Measurements from ENCODE around the gene KCND1. TPM values are rescaled to one million over a fixed set of nuclear protein-coding genes. Genes with fewer than 3 reads are reported as not detected.

Gene KCND1
- total and polyA plus RNA-seq, 10 of the 15 experiments (the other 5 are each of a cell fraction or from before 2014, with no cell fraction given), result 0.02 to 1.0 (median 0.39) TPM

DNA sequence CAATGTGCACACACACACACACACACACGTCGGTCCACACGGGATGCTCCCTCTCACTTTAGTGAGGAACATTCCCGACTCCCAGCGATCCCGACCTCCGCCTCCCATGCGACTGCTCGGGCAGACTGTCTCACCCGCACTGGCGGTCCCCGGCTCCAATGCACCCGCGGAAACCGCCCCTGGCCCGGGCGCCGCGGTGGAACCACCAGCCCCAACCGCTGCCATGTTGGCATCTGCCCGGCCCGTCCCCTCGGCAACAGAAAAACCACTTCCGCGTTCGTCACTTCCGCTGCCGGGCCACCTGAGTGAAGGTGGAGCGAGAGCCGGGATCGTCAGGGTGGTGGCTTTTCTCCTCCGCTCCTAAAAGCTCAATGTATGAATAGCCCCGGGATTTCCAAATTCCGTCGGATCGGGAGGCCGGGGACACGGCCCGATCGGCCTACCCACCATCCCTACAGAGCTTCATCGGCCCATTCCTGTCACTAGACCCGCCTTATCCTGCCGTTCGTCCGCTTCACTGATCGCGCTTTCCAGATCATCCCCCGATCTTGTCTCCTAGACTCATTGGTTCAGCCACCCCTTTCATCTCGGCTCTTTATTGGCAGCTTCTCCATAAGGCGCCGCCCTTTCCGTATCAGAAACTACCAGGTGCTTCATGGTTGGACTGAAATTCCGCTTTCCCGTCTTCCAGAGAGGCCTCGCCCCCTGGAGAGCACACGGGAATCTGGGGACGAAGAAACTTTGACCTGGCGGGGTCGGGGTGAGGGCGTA is 60.0 kb downstream of the KCND1 start, which contains the start of gene SLC35A2 (continued):
- TF ChIP-seq ZNF622 (IDR thresholded peaks at IDR 0.05), result no peak
- TF ChIP-seq SUZ12 (IDR thresholded peaks at IDR 0.05; ENCODE audit: unreplicated experiment), result no peak
- TF ChIP-seq FOS (IDR thresholded peaks at IDR 0.05; ENCODE audit: borderline replicate concordance, extremely low read depth, insufficient read length), result no peak
- TF ChIP-seq, protein P1, sequence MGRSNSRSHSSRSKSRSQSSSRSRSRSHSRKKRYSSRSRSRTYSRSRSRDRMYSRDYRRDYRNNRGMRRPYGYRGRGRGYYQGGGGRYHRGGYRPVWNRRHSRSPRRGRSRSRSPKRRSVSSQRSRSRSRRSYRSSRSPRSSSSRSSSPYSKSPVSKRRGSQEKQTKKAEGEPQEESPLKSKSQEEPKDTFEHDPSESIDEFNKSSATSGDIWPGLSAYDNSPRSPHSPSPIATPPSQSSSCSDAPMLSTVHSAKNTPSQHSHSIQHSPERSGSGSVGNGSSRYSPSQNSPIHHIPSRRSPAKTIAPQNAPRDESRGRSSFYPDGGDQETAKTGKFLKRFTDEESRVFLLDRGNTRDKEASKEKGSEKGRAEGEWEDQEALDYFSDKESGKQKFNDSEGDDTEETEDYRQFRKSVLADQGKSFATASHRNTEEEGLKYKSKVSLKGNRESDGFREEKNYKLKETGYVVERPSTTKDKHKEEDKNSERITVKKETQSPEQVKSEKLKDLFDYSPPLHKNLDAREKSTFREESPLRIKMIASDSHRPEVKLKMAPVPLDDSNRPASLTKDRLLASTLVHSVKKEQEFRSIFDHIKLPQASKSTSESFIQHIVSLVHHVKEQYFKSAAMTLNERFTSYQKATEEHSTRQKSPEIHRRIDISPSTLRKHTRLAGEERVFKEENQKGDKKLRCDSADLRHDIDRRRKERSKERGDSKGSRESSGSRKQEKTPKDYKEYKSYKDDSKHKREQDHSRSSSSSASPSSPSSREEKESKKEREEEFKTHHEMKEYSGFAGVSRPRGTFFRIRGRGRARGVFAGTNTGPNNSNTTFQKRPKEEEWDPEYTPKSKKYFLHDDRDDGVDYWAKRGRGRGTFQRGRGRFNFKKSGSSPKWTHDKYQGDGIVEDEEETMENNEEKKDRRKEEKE (IDR thresholded peaks at IDR 0.05), result 0 out of 2 replicates have a peak, but pooled peaks have one; percentile 4
- TF ChIP-seq, protein P2, sequence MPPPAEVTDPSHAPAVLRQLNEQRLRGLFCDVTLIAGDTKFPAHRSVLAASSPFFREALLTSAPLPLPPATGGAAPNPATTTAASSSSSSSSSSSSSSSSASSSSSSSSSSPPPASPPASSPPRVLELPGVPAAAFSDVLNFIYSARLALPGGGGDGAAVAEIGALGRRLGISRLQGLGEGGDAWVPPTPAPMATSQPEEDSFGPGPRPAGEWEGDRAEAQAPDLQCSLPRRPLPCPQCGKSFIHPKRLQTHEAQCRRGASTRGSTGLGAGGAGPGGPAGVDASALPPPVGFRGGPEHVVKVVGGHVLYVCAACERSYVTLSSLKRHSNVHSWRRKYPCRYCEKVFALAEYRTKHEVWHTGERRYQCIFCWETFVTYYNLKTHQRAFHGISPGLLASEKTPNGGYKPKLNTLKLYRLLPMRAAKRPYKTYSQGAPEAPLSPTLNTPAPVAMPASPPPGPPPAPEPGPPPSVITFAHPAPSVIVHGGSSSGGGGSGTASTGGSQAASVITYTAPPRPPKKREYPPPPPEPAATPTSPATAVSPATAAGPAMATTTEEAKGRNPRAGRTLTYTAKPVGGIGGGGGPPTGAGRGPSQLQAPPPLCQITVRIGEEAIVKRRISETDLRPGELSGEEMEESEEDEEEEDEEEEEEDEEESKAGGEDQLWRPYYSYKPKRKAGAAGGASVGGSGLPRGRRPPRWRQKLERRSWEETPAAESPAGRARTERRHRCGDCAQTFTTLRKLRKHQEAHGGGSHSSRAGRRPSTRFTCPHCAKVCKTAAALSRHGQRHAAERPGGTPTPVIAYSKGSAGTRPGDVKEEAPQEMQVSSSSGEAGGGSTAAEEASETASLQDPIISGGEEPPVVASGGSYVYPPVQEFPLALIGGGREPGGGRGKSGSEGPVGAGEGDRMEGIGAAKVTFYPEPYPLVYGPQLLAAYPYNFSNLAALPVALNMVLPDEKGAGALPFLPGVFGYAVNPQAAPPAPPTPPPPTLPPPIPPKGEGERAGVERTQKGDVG (CRISPR knock-in tag; IDR thresholded peaks at IDR 0.05), result no peak
- TF ChIP-seq, protein P3, sequence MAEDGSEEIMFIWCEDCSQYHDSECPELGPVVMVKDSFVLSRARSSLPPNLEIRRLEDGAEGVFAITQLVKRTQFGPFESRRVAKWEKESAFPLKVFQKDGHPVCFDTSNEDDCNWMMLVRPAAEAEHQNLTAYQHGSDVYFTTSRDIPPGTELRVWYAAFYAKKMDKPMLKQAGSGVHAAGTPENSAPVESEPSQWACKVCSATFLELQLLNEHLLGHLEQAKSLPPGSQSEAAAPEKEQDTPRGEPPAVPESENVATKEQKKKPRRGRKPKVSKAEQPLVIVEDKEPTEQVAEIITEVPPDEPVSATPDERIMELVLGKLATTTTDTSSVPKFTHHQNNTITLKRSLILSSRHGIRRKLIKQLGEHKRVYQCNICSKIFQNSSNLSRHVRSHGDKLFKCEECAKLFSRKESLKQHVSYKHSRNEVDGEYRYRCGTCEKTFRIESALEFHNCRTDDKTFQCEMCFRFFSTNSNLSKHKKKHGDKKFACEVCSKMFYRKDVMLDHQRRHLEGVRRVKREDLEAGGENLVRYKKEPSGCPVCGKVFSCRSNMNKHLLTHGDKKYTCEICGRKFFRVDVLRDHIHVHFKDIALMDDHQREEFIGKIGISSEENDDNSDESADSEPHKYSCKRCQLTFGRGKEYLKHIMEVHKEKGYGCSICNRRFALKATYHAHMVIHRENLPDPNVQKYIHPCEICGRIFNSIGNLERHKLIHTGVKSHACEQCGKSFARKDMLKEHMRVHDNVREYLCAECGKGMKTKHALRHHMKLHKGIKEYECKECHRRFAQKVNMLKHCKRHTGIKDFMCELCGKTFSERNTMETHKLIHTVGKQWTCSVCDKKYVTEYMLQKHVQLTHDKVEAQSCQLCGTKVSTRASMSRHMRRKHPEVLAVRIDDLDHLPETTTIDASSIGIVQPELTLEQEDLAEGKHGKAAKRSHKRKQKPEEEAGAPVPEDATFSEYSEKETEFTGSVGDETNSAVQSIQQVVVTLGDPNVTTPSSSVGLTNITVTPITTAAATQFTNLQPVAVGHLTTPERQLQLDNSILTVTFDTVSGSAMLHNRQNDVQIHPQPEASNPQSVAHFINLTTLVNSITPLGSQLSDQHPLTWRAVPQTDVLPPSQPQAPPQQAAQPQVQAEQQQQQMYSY (CRISPR knock-in tag; IDR thresholded peaks at IDR 0.05), result 0 out of 2 replicates have a peak, but pooled peaks have one; percentile 56
- TF ChIP-seq SPI1 (IDR thresholded peaks at IDR 0.05; ENCODE audit: borderline replicate concordance, insufficient read depth, low read depth, low read length), result peak; percentile 49; the same call in 1 of the 2 replicates
- peak; percentile 86 for TF ChIP-seq CREB1 (IDR thresholded peaks at IDR 0.05; ENCODE audit: low read depth)
- peak; percentile 89; the same call in 1 of the 2 replicates for TF ChIP-seq SIN3A (IDR thresholded peaks at IDR 0.05; ENCODE audit: low read depth, low read length)
- TF ChIP-seq SP1 (IDR thresholded peaks at IDR 0.05; ENCODE audit: low read depth, low read length), result peak; percentile 31
- TF ChIP-seq, protein P4, sequence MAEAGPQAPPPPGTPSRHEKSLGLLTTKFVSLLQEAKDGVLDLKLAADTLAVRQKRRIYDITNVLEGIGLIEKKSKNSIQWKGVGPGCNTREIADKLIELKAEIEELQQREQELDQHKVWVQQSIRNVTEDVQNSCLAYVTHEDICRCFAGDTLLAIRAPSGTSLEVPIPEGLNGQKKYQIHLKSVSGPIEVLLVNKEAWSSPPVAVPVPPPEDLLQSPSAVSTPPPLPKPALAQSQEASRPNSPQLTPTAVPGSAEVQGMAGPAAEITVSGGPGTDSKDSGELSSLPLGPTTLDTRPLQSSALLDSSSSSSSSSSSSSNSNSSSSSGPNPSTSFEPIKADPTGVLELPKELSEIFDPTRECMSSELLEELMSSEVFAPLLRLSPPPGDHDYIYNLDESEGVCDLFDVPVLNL (IDR thresholded peaks at IDR 0.05; ENCODE audit: low read depth, low read length), result no peak
- TF ChIP-seq, protein P5, sequence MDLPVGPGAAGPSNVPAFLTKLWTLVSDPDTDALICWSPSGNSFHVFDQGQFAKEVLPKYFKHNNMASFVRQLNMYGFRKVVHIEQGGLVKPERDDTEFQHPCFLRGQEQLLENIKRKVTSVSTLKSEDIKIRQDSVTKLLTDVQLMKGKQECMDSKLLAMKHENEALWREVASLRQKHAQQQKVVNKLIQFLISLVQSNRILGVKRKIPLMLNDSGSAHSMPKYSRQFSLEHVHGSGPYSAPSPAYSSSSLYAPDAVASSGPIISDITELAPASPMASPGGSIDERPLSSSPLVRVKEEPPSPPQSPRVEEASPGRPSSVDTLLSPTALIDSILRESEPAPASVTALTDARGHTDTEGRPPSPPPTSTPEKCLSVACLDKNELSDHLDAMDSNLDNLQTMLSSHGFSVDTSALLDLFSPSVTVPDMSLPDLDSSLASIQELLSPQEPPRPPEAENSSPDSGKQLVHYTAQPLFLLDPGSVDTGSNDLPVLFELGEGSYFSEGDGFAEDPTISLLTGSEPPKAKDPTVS (IDR thresholded peaks at IDR 0.05; ENCODE audit: low read depth, low read length), result no peak
- TF ChIP-seq, protein P6, sequence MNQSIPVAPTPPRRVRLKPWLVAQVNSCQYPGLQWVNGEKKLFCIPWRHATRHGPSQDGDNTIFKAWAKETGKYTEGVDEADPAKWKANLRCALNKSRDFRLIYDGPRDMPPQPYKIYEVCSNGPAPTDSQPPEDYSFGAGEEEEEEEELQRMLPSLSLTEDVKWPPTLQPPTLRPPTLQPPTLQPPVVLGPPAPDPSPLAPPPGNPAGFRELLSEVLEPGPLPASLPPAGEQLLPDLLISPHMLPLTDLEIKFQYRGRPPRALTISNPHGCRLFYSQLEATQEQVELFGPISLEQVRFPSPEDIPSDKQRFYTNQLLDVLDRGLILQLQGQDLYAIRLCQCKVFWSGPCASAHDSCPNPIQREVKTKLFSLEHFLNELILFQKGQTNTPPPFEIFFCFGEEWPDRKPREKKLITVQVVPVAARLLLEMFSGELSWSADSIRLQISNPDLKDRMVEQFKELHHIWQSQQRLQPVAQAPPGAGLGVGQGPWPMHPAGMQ (IDR thresholded peaks at IDR 0.05; ENCODE audit: borderline replicate concordance), result no peak
- TF ChIP-seq RCOR1 (conservative IDR thresholded peaks at IDR 0.05; ENCODE audit: low read depth, low read length), result peak; percentile 22; the same call in 1 of the 2 replicates

All from GM12878 (cell line).